ENCODE measurements around the gene ENG.
A peak's percentile ranks its signal among the peaks of the same experiment; 100 is the strongest.

The ENG gene

GRCh38 chr9:127855522-127855921 lies 1.1 kb upstream of the ENG start:
- H3K4me1 ChIP-seq (ENCODE audit: control insufficient read depth, insufficient read depth, low read length) = no peaks in the 10 kb centered on the region
- ChIA-PET CTCF (interaction anchor here (1.0 to 3.5 kb wide), 2 partner anchors 14 to 66 kb away, joined by 3 to 18 read pairs; no protein-coding TSS in a partner anchor), POLR2A (no interaction called here)
- H3K27ac ChIP-seq (ENCODE audit: extremely low read depth, low read depth, low read length) = no peak overlapping the region
- TF ChIP-seq ZNF555 (tag by site-specific recombination; conservative IDR thresholded peaks at IDR 0.05) (no peak), PRDM10 (tag by site-specific recombination; IDR thresholded peaks at IDR 0.05) (0 out of 2 replicates have a peak, but pooled peaks have one; percentile 54)
- no peaks in the 10 kb centered on the region for H3K9me3 ChIP-seq (ENCODE audit: control insufficient read depth, insufficient read depth, low read depth, low read length)
- no peak overlapping the region for H3K4me3 ChIP-seq (ENCODE audit: low read depth, low read length)
- H3K36me3 ChIP-seq (ENCODE audit: control insufficient read depth in 2 of 2, insufficient read depth in 1 of 2, low read length in 2 of 2) = no peaks in the 10 kb centered on the region

- H3K9me3 ChIP-seq (ENCODE audit: control insufficient read depth, insufficient read depth, low read depth, low read length) = no peaks in the 10 kb centered on the region
- CTCF ChIA-PET = interaction anchor here (0.7 to 3.5 kb wide), 2 partner anchors 14 to 115 kb away, joined by 3 to 18 read pairs; no protein-coding TSS in a partner anchor
- no peak overlapping the region for H3K27ac ChIP-seq (ENCODE audit: extremely low read depth, low read depth, low read length)
- TF ChIP-seq ZNF274 (IDR thresholded peaks at IDR 0.05; ENCODE audit: low read length) = no peak
- TF ChIP-seq ZNF274 (tag by site-specific recombination; IDR thresholded peaks at IDR 0.05; ENCODE audit: borderline replicate concordance) = no peak
- TF ChIP-seq SETDB1 (IDR thresholded peaks at IDR 0.05; ENCODE audit: insufficient read length, low read length) = no peak
- no peak for TF ChIP-seq ZNF132 (tag by site-specific recombination; IDR thresholded peaks at IDR 0.05; ENCODE audit: borderline replicate concordance)
- POLR2A ChIA-PET = no interaction called here
- H3K36me3 ChIP-seq (ENCODE audit: control insufficient read depth in 2 of 2, insufficient read depth in 1 of 2, low read length in 2 of 2) = no peaks in the 10 kb centered on the region
- no peaks in the 10 kb centered on the region for H3K4me1 ChIP-seq (ENCODE audit: control insufficient read depth, insufficient read depth, low read length)
- H3K4me3 ChIP-seq (ENCODE audit: low read depth, low read length) = no peak overlapping the region
Observed at GRCh38 chr9:127854960-127855359, 502 bp upstream of the ENG start.

GRCh38 chr9:127853312-127854183 lies 910 bp downstream of the ENG start:
- H3K36me3 ChIP-seq (ENCODE audit: control insufficient read depth in 2 of 2, insufficient read depth in 1 of 2, low read length in 2 of 2) = no peaks in the 10 kb centered on the region
- 0 out of 2 replicates have a peak, but pooled peaks have one; percentile 40 for TF ChIP-seq ZNF768 (tag by site-specific recombination; IDR thresholded peaks at IDR 0.05)
- no peak for TF ChIP-seq ZNF776 (tag by site-specific recombination; IDR thresholded peaks at IDR 0.05; ENCODE audit: borderline replicate concordance)
- H3K4me1 ChIP-seq (ENCODE audit: control insufficient read depth, insufficient read depth, low read length) = no peaks in the 10 kb centered on the region
- CTCF ChIA-PET = interaction anchor here (0.5 to 3.5 kb wide), 5 partner anchors 16 to 119 kb away, joined by 3 to 18 read pairs (median 3); partner anchors contain the start of gene TOR2A
- H3K27ac ChIP-seq (ENCODE audit: extremely low read depth, low read depth, low read length) = no peak overlapping the region
- POLR2A ChIA-PET = no interaction called here
- no peak overlapping the region for H3K4me3 ChIP-seq (ENCODE audit: low read depth, low read length)
- no peaks in the 10 kb centered on the region for H3K9me3 ChIP-seq (ENCODE audit: control insufficient read depth, insufficient read depth, low read depth, low read length)

- no peak overlapping the region for H3K27ac ChIP-seq (ENCODE audit: extremely low read depth, low read depth, low read length)
- no peaks in the 10 kb centered on the region for H3K9me3 ChIP-seq (ENCODE audit: control insufficient read depth, insufficient read depth, low read depth, low read length)
- H3K36me3 ChIP-seq (ENCODE audit: control insufficient read depth in 2 of 2, insufficient read depth in 1 of 2, low read length in 2 of 2) = no peaks in the 10 kb centered on the region
- POLR2A ChIA-PET = no interaction called here
- CTCF ChIA-PET = interaction anchor here (0.6 to 1.0 kb wide), 6 partner anchors 14 to 342 kb away, joined by 3 to 4 read pairs (median 3); partner anchors contain the start of gene TOR2A
- H3K4me1 ChIP-seq (ENCODE audit: control insufficient read depth, insufficient read depth, low read length) = no peaks in the 10 kb centered on the region
- no peak overlapping the region for H3K4me3 ChIP-seq (ENCODE audit: low read depth, low read length)
- no peak for TF ChIP-seq KLF8 (tag by site-specific recombination; IDR thresholded peaks at IDR 0.05)
- TF ChIP-seq ZNF366 (tag by site-specific recombination; conservative IDR thresholded peaks at IDR 0.05) = no peak
- TF ChIP-seq ZFP37 (tag by site-specific recombination; IDR thresholded peaks at IDR 0.05) = no peak
- no peak for TF ChIP-seq ZNF10 (tag by site-specific recombination; IDR thresholded peaks at IDR 0.05)
- TF ChIP-seq ZBTB17 (tag by site-specific recombination; IDR thresholded peaks at IDR 0.05) = no peak
- TF ChIP-seq KLF16 (tag by site-specific recombination; IDR thresholded peaks at IDR 0.05) = no peak
- no peak for TF ChIP-seq ZNF549 (tag by site-specific recombination; IDR thresholded peaks at IDR 0.05)
- no peak for TF ChIP-seq SETDB1 (IDR thresholded peaks at IDR 0.05; ENCODE audit: insufficient read length, low read length)
- TF ChIP-seq ZNF473 (tag by site-specific recombination; IDR thresholded peaks at IDR 0.05) = no peak
- no peak for TF ChIP-seq ZNF391 (tag by site-specific recombination; IDR thresholded peaks at IDR 0.05; ENCODE audit: borderline replicate concordance, low read depth)
- TF ChIP-seq ZNF140 (tag by site-specific recombination; IDR thresholded peaks at IDR 0.05) = no peak
- no peak for TF ChIP-seq HOXA7 (CRISPR knock-in tag; IDR thresholded peaks at IDR 0.05; ENCODE audit: borderline replicate concordance)
- no peak for TF ChIP-seq ZNF660 (tag by site-specific recombination; IDR thresholded peaks at IDR 0.05)
- no peak for TF ChIP-seq ZBTB44 (tag by site-specific recombination; IDR thresholded peaks at IDR 0.05)
Observed at GRCh38 chr9:127852829-127853228, 1.6 kb downstream of the ENG start.

Data from HEK293 (cell line).